ENCODE results near the gene UBTF. TPM values are rescaled to one million over a fixed set of nuclear protein-coding genes. Genes with fewer than 3 reads are reported as not detected.

Gene UBTF
- total and polyA plus RNA-seq, 8 donors, result 31.9 to 51.8 (median 39.5) TPM

- peak; percentile 22 to 37 (median 23) for ATAC-seq
- TF ChIP-seq, protein P1, sequence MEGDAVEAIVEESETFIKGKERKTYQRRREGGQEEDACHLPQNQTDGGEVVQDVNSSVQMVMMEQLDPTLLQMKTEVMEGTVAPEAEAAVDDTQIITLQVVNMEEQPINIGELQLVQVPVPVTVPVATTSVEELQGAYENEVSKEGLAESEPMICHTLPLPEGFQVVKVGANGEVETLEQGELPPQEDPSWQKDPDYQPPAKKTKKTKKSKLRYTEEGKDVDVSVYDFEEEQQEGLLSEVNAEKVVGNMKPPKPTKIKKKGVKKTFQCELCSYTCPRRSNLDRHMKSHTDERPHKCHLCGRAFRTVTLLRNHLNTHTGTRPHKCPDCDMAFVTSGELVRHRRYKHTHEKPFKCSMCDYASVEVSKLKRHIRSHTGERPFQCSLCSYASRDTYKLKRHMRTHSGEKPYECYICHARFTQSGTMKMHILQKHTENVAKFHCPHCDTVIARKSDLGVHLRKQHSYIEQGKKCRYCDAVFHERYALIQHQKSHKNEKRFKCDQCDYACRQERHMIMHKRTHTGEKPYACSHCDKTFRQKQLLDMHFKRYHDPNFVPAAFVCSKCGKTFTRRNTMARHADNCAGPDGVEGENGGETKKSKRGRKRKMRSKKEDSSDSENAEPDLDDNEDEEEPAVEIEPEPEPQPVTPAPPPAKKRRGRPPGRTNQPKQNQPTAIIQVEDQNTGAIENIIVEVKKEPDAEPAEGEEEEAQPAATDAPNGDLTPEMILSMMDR (IDR thresholded peaks at IDR 0.05), result no peak
- Histone ChIP-seq H3K36me3 (peaks cover 0 to 11% (median 8%) of the 10 kb centered on the region in 3 donors), H3K9me3 (no peaks in the 10 kb centered on the region), H3K4me3 (peak overlapping the region; percentile 57 to 95 (median 88)), H3K4me1 (peaks cover 12 to 28% (median 23%) of the 10 kb centered on the region in 3 donors), H3K27me3 (no peaks in the 10 kb centered on the region), H3K27ac (peak overlapping the region; percentile 93 to 98 (median 97))
- DNase-seq, result peak; percentile 55 to 84 (median 72)
- WGBS, 2 donors, result 0% methylated on average over 79 to 108 of the region's 108 CpGs
- intact Hi-C loops (cut with DNase I), result no loop called here
- FAIRE-seq, result no peak
Measured at GRCh38 chr17:44220213-44221083, 973 bp upstream of the UBTF start.

- peak in 5 of 6 donors; percentile 73 to 91 (median 81) for DNase-seq
- Histone ChIP-seq H3K9me3 (no peaks in the 10 kb centered on the region), H3K4me3 (peak overlapping the region; percentile 57 to 95 (median 88)), H3K36me3 (peaks cover 0 to 24% (median 17%) of the 10 kb centered on the region in 3 donors), H3K27me3 (no peaks in the 10 kb centered on the region), H3K4me1 (peaks cover 9 to 28% (median 23%) of the 10 kb centered on the region in 3 donors), H3K27ac (peak overlapping the region; percentile 93 to 98 (median 97))
- intact Hi-C loops (cut with DNase I), result loop anchor here in 1 of 3 donors (10.0 kb wide), 1 partner anchor 106 kb away; the partner anchor contains the start of gene SLC25A39
- FAIRE-seq, result no peak
- TF ChIP-seq, protein P1 (IDR thresholded peaks at IDR 0.05), result peak in 3 of 4 donors; percentile 13 to 45 (median 15)
- ATAC-seq, result peak; percentile 9 to 55 (median 26)
- 1% methylated on average over 38 to 73 of the region's 73 CpGs for whole genome bisulfite sequencing, 2 donors
Measured at GRCh38 chr17:44219108-44219615, 313 bp downstream of the UBTF start.

DNA sequence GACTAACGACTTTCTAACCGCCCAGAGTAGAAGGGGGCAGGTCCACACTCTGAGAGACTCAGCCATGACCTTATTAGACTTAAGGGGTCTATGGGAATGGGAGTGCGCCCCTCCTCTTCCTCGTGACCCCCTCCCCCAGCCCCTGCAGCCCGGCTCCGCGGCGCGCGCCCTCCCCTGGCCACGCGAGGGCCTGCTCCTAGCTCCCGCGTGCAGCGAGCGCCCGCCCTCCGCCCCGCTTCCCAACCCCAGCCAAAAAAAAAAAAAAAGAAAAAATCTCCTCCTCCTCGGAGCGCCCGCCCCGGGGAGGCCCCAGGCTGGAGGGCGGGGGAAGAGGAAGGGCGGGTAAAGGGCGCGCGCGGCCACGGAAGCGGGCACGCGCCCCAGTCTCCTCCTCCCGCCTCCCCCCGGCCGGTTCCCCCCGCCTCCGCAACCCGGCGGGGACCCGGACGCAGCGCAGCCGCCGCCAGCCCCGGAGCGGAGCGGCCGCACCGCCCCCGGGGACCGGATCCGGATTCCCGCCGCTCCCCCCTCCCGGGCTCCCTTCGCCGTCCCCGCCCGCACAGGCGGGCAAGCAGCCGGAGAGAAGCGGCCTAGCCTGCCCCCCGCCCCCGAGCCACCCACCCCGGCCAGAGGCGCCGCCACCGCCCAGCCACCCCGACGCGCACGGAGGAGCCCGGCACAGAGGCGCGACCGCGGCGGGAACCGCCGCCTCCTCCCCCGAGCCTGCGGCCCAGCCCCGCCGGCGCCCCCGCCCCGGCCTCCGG, 949 bp downstream of the UBTF start:
- Histone ChIP-seq H3K27ac (peak overlapping the region; percentile 93 to 98 (median 97)), H3K36me3 (peaks cover 0 to 26% (median 20%) of the 10 kb centered on the region in 3 donors), H3K9me3 (no peaks in the 10 kb centered on the region), H3K27me3 (no peaks in the 10 kb centered on the region), H3K4me1 (peaks cover 6 to 23% (median 23%) of the 10 kb centered on the region in 3 donors), H3K4me3 (peak overlapping the region; percentile 57 to 95 (median 88))
- DNase-seq, result peak; percentile 86 to 93 (median 90)
- WGBS, 2 donors, result 0 to 1% methylated on average over 39 to 86 of the region's 89 CpGs
- ATAC-seq, result peak; percentile 51 to 75 (median 69)
- TF ChIP-seq, protein P1 (IDR thresholded peaks at IDR 0.05), result peak; percentile 21 to 59 (median 32)
- intact Hi-C loops (cut with DNase I), result loop anchor here in 1 of 3 donors (10.0 kb wide), 1 partner anchor 106 kb away; the partner anchor contains the start of gene SLC25A39
- FAIRE-seq, result no peak

GRCh38 chr17:44217738-44218343, 1.6 kb downstream of the UBTF start:
- TF ChIP-seq, protein P1 (IDR thresholded peaks at IDR 0.05), result no peak
- ATAC-seq, result no peak
- H3K36me3 ChIP-seq, result peaks cover 0 to 26% (median 20%) of the 10 kb centered on the region in 3 donors
- H3K27me3 ChIP-seq, result no peaks in the 10 kb centered on the region
- intact Hi-C loops (cut with DNase I), result loop anchor here in 1 of 3 donors (10.0 kb wide), 1 partner anchor 107 kb away; the partner anchor contains the start of gene SLC25A39
- peak overlapping the region; percentile 93 to 98 (median 97) for H3K27ac ChIP-seq
- H3K9me3 ChIP-seq, result no peaks in the 10 kb centered on the region
- 10 to 12% methylated on average over 10 of the region's 10 CpGs for WGBS, 2 donors
- peaks cover 6 to 17% (median 16%) of the 10 kb centered on the region in 3 donors for H3K4me1 ChIP-seq
- no peak for FAIRE-seq
- H3K4me3 ChIP-seq, result peak overlapping the region; percentile 57 to 95 (median 88)
- DNase-seq, result peak in 3 of 6 donors; percentile 32 to 82 (median 62)

All from pancreas (tissue), 10 donors.